ENCODE results near the gene JARID2. TPM values are rescaled to one million over a fixed set of nuclear protein-coding genes. Genes with fewer than 3 reads are reported as not detected.
A peak's percentile ranks its signal among the peaks of the same experiment; 100 is the strongest.

The JARID2 gene
- total and polyA plus RNA-seq, 9 of the 15 experiments (the other 6 are each of a cell fraction or from before 2014, with no cell fraction given), result 5.0 to 29.0 (median 15.6) TPM

DNA sequence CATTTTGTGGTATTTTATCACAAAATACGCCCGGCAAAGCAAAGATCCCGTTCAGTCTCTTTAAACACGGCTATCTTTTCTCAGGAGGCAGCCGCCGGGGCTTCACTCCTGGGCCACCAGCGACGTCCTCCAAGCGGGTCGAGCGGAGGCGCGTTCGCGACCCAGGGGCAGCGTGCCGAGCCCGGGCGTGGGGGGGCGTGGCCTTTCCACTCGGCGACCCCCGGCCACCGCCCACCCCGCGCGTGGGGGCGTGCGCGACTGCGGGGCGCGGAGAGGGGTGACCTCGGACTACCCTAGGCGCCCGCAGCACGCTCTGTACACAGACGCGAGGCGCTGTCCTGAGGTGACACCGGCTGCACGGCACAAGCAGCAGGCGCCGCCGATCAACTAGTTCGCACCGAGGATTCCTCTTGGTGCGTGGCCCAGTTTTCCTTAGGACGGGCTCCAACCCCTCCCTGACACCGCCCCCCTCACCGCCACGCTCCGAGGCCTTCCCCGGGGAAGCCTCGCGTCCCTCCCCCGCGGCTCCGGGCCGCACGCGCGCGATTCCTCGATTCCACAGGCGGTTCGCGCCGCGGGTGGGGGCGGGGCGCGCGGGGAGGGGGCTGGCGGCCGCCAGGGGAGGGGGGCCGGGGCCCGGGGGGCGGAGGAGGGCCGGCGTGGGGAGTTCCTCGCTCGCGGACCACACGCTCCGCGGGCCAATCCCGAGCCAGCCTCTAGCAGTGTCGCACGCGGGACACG is 1.1 kb upstream of the JARID2 start (continued):
- TF ChIP-seq MTF1 (CRISPR knock-in tag; IDR thresholded peaks at IDR 0.05; ENCODE audit: borderline replicate concordance), result 0 out of 2 replicates have a peak, but pooled peaks have one; percentile 56
- no peak for TF ChIP-seq CREB1 (IDR thresholded peaks at IDR 0.05)
- peak; percentile 22; the same call in 1 of the 2 replicates for TF ChIP-seq CREB1 (CRISPR knock-in tag; IDR thresholded peaks at IDR 0.05)
- TF ChIP-seq ZNF707 (CRISPR knock-in tag; conservative IDR thresholded peaks at IDR 0.05), result 0 out of 2 replicates have a peak, but pooled peaks have one; percentile 52
- 0 out of 2 replicates have a peak, but pooled peaks have one; percentile 82 for TF ChIP-seq ZNF212 (CRISPR knock-in tag; IDR thresholded peaks at IDR 0.05)

DNA sequence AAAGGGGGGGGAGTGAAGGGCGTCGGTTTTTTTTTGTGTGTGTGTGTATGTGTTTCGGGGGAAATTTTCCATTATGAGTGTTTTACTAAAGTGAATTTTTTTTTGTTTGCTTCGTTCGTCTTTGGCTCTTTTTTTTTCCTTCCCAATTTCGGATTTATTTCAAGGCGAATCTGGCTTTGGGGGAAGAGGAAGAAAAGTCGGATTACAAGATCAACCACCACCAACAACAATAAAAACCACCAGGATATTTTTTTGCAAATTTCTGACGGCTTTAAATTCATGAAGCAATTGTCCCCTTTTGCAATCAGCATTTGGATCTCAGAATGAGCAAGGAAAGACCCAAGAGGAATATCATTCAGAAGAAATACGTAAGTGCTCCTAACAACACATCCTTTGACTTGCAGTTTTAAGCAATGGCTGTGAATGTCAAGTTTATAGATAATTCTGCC is 372 bp downstream of the JARID2 start:
- Histone ChIP-seq H3K27ac (ENCODE audit: extremely low read depth, low read depth, low read length) (peak overlapping the region; percentile 94), H2AFZ (ENCODE audit: low read depth, low read length) (peak overlapping the region; percentile 66), H3K9me1 (ENCODE audit: control insufficient read depth, insufficient read depth, low read length) (no peaks in the 10 kb centered on the region), H3K4me1 (replicated peaks in 1 of 2; ENCODE audit: control insufficient read depth in 2 of 2, insufficient read depth in 2 of 2, low read length in 2 of 2) (peaks cover 24 to 30% of the 10 kb centered on the region in 2 experiments), H3K27me3 (ENCODE audit: control insufficient read depth in 2 of 2, insufficient read depth in 2 of 2, low read length in 2 of 2) (no peaks in the 10 kb centered on the region), H3K4me2 (ENCODE audit: insufficient read depth, low read length) (peak overlapping the region; percentile 94), H4K20me1 (replicated peaks; ENCODE audit: control insufficient read depth, insufficient read depth, low read length) (peaks cover 13% of the 10 kb centered on the region), H3K79me2 (ENCODE audit: control insufficient read depth, insufficient read depth, low read length) (peaks cover 62% of the 10 kb centered on the region), H3K9ac (ENCODE audit: insufficient read depth in 1 of 2, low read depth in 2 of 2, low read length in 2 of 2) (peak overlapping the region; percentile 79 to 87; a peak in 3 of 4 replicates), H3K9me3 (replicated peaks; ENCODE audit: control insufficient read depth, insufficient read depth, low read depth, low read length) (no peaks in the 10 kb centered on the region), H3K36me3 (ENCODE audit: control insufficient read depth, insufficient read depth, low read length) (no peaks in the 10 kb centered on the region), H3K4me3 (peak overlapping the region; percentile 78)
- BruUV-seq (replicated peaks), result TSS peak; percentile 68
- intact Hi-C loops (cut with micrococcal nuclease), result loop anchor here (5.0 to 10.0 kb wide), 5 partner anchors 229 to 521 kb away; no protein-coding TSS in a partner anchor
- ATAC-seq, result no peak
- DNase-seq (ENCODE audit: extremely low read depth in 1 of 4, low spot score in 3 of 4), result no peak
- POLR2A ChIA-PET, result interaction anchor here (0.6 to 1.0 kb wide), 2 partner anchors 197 to 403 kb away, joined by 3 read pairs; no protein-coding TSS in a partner anchor
- FAIRE-seq, result peak; percentile 23
- CTCF ChIA-PET (ENCODE audit: low intra/inter-chr PET ratio), result interaction anchor here (0.6 kb wide), 1 partner anchor 1035 kb away, joined by 3 read pairs; no protein-coding TSS in a partner anchor
- 0% methylated on average over 9 of the region's 10 CpGs for WGBS (ENCODE audit: insufficient coverage, low coverage, missing lambda C conversion rate)
- in situ Hi-C loops (cut with MboI), result no loop called here
- TF ChIP-seq STAT5B (CRISPR knock-in tag; IDR thresholded peaks at IDR 0.05), result no peak
- no peak for TF ChIP-seq ETS2 (tag; IDR thresholded peaks at IDR 0.05; ENCODE audit: borderline replicate concordance, poor library complexity, severe bottlenecking)
- TF ChIP-seq, protein P1, sequence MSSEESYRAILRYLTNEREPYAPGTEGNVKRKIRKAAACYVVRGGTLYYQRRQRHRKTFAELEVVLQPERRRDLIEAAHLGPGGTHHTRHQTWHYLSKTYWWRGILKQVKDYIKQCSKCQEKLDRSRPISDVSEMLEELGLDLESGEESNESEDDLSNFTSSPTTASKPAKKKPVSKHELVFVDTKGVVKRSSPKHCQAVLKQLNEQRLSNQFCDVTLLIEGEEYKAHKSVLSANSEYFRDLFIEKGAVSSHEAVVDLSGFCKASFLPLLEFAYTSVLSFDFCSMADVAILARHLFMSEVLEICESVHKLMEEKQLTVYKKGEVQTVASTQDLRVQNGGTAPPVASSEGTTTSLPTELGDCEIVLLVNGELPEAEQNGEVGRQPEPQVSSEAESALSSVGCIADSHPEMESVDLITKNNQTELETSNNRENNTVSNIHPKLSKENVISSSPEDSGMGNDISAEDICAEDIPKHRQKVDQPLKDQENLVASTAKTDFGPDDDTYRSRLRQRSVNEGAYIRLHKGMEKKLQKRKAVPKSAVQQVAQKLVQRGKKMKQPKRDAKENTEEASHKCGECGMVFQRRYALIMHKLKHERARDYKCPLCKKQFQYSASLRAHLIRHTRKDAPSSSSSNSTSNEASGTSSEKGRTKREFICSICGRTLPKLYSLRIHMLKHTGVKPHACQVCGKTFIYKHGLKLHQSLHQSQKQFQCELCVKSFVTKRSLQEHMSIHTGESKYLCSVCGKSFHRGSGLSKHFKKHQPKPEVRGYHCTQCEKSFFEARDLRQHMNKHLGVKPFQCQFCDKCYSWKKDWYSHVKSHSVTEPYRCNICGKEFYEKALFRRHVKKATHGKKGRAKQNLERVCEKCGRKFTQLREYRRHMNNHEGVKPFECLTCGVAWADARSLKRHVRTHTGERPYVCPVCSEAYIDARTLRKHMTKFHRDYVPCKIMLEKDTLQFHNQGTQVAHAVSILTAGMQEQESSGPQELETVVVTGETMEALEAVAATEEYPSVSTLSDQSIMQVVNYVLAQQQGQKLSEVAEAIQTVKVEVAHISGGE (CRISPR knock-in tag; IDR thresholded peaks at IDR 0.05), result no peak
- TF ChIP-seq, protein P2, sequence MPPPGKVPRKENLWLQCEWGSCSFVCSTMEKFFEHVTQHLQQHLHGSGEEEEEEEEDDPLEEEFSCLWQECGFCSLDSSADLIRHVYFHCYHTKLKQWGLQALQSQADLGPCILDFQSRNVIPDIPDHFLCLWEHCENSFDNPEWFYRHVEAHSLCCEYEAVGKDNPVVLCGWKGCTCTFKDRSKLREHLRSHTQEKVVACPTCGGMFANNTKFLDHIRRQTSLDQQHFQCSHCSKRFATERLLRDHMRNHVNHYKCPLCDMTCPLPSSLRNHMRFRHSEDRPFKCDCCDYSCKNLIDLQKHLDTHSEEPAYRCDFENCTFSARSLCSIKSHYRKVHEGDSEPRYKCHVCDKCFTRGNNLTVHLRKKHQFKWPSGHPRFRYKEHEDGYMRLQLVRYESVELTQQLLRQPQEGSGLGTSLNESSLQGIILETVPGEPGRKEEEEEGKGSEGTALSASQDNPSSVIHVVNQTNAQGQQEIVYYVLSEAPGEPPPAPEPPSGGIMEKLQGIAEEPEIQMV (tag; conservative IDR thresholded peaks at IDR 0.05; ENCODE audit: low read depth), result 0 out of 2 replicates have a peak, but pooled peaks have one; percentile 10
- TF ChIP-seq XRCC4 (IDR thresholded peaks at IDR 0.05; ENCODE audit: extremely low read depth, insufficient read depth, insufficient read length), result no peak
- peak; percentile 28 for TF ChIP-seq SAP30 (IDR thresholded peaks at IDR 0.05; ENCODE audit: borderline replicate concordance, insufficient read depth, low read depth, low read length, poor library complexity, severe bottlenecking)
- TF ChIP-seq DNMT1 (IDR thresholded peaks at IDR 0.05), result peak; percentile 84; the same call in 1 of the 2 replicates

Measured in K562 (cell line).